ENCODE measurements around the gene SRPK2.

DNA sequence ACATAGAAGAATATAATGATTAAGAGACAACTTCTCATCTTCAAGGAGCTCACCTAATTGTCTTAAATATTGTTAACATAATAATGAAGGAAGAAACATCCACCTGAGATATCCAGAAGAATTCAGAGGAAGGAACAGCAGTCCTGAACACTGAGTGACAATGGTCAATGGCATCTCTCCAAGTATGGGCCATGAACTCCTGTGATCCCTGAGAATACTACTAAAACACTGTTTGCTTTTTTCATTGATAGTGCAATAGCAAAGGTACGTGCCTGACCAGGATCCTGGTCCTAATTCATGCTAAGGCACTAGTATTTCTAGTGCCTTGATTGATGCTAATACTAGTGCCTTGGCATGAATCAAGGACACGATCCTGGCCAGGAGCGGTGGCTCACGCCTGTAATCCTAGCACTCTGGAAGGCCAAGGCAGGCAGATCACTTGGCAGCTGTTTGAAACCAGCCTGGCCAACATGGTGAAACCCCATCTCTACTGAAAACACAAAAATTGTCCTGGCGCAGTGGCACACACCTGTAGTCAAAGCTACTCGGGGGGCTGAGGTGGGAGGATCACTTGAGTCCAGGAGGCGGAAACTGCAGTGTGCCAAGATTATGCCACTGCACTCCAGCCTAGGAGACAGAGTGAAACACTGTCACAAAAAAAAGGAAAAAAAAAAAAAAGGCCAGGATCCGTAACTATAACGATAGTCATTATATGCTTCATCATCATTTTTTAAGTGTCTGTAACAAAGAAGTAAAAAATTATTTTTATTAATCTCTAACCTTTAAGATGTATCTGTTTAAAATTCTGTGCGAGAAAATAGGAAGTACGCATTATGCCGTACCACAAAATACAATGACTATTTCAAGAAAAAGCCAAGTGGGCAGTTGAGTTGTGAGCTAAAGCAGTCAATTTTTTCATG is 49.1 kb downstream of the SRPK2 start:
- TF ChIP-seq TARDBP (IDR thresholded peaks at IDR 0.05) (no peak), BHLHE40 (IDR thresholded peaks at IDR 0.05; ENCODE audit: borderline replicate concordance) (no peak), SP1 (IDR thresholded peaks at IDR 0.05) (no peak), HDGF (IDR thresholded peaks at IDR 0.05; ENCODE audit: borderline replicate concordance) (no peak), FOXM1 (IDR thresholded peaks at IDR 0.05; ENCODE audit: borderline replicate concordance) (no peak)
- TF ChIP-seq, protein P1, sequence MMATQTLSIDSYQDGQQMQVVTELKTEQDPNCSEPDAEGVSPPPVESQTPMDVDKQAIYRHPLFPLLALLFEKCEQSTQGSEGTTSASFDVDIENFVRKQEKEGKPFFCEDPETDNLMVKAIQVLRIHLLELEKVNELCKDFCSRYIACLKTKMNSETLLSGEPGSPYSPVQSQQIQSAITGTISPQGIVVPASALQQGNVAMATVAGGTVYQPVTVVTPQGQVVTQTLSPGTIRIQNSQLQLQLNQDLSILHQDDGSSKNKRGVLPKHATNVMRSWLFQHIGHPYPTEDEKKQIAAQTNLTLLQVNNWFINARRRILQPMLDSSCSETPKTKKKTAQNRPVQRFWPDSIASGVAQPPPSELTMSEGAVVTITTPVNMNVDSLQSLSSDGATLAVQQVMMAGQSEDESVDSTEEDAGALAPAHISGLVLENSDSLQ (IDR thresholded peaks at IDR 0.05) = no peak

All from HEK293T (cell line).